H1 (cell line): Measurements from ENCODE around the gene DLG4. TPM values are rescaled to one million over a fixed set of nuclear protein-coding genes. Genes with fewer than 3 reads are reported as not detected.

Source experiments
- CTCF ChIA-PET: fragments of 300-600 bp; sonication (Branson Sonifier 250); formaldehyde crosslinking; loops from one replicate; lab custom pipeline; 2021; ENCODE audit not compliant: partially characterized antibody; lab: Charles Lee
- POLR2A ChIA-PET: fragments of 300-600 bp; sonication (Branson Sonifier 250); formaldehyde crosslinking; loops from one replicate; lab custom pipeline; 2021; ENCODE audit warnings: inconsistent platforms; ENCODE audit not compliant: partially characterized antibody; lab: Charles Lee
- DNase-seq, 2 experiments: peaks; one replicate each; pipeline versions ENCODE4 v3.0.0 to v3.0.0-alpha.2; 2010 to 2022; ENCODE audit warnings: low spot score in 2 of 2, low read depth in 1 of 2, mixed read lengths in 1 of 2
- FAIRE-seq: peaks from 2 replicates; lab custom pipeline; 2011; peaks lifted over from hg19 to GRCh38; lab: Jason Lieb, UNC
- H2AFZ ChIP-seq: 2 replicates; pipeline ENCODE4 v1.8.1; 2012; ENCODE audit warnings: low read length, inconsistent platforms
- H2AK5ac ChIP-seq: 2 replicates; pipeline ENCODE4 v1.6.1; 2013; ENCODE audit warnings: low read depth, low read length
- H2BK120ac ChIP-seq: replicated peaks from 2 replicates; pipeline ENCODE3; 2013; ENCODE audit warnings: low read depth, low read length, inconsistent platforms
- H2BK12ac ChIP-seq: 2 replicates; pipeline ENCODE4 v1.6.1; 2013; ENCODE audit warnings: low read depth, low read length
- H2BK15ac ChIP-seq: 2 replicates; pipeline ENCODE4 v1.6.1; 2013; ENCODE audit warnings: low read length
- H2BK20ac ChIP-seq: 2 replicates; pipeline ENCODE4 v1.6.1; 2013; ENCODE audit warnings: low read length
- H2BK5ac ChIP-seq: 2 replicates; pipeline ENCODE4 v1.6.1; 2013; ENCODE audit warnings: low read depth, low read length
- H3K14ac ChIP-seq: 2 replicates; pipeline ENCODE4 v1.6.1; 2013; ENCODE audit warnings: inconsistent platforms; ENCODE audit not compliant: insufficient read length
- H3K18ac ChIP-seq: 2 replicates; pipeline ENCODE4 v1.6.1; 2013; ENCODE audit warnings: low read length; ENCODE audit errors: extremely low read depth
- H3K23ac ChIP-seq: 2 replicates; pipeline ENCODE4 v1.6.1; 2013; ENCODE audit warnings: inconsistent platforms; ENCODE audit not compliant: insufficient read length
- H3K23me2 ChIP-seq: 2 replicates; pipeline ENCODE4 v1.6.1; 2013; ENCODE audit warnings: low read depth, low read length
- H3K27ac ChIP-seq: 2 replicates; pipeline ENCODE4 v1.6.1; 2011; ENCODE audit warnings: low read depth, low read length, inconsistent platforms
- H3K27me3 ChIP-seq, 4 experiments: replicated peaks in 1 of 4; 1 replicate in 1 of 4; 2 replicates in 3 of 4; pipeline versions ENCODE4 v1.6.1 to v1.8.1; 2011 to 2013; ENCODE audit warnings: low read length in 3 of 4, mild to moderate bottlenecking in 3 of 4, inconsistent platforms in 2 of 4, mixed read lengths in 2 of 4, moderate library complexity in 1 of 4; ENCODE audit not compliant: control insufficient read depth in 3 of 4, insufficient read depth in 3 of 4; ENCODE audit errors: extremely low read depth in 1 of 4
- H3K36me3 ChIP-seq, 4 experiments: 2 replicates each; pipeline versions ENCODE4 v1.6.1 to v1.8.1; 2011 to 2013; ENCODE audit warnings: mild to moderate bottlenecking in 4 of 4, low read length in 3 of 4, moderate library complexity in 2 of 4, control low read depth in 1 of 4, inconsistent platforms in 1 of 4; ENCODE audit not compliant: insufficient read depth in 4 of 4, control insufficient read depth in 2 of 4
- H3K4ac ChIP-seq: replicated peaks from 2 replicates; pipeline ENCODE3; 2013; ENCODE audit warnings: low read length, low read depth, mixed read lengths, inconsistent platforms; ENCODE audit not compliant: insufficient read length
- H3K4me1 ChIP-seq, 4 experiments: replicated peaks in 1 of 4; 1 replicate in 1 of 4; 2 replicates in 3 of 4; pipeline versions ENCODE4 v1.6.1 to v1.8.1; 2011 to 2013; ENCODE audit warnings: low read length in 3 of 4, inconsistent platforms in 2 of 4, mixed read lengths in 1 of 4; ENCODE audit not compliant: insufficient read depth in 4 of 4, control insufficient read depth in 3 of 4
- H3K4me2 ChIP-seq, 2 experiments: 2 replicates each; pipeline versions ENCODE4 v1.6.1 to v1.8.1; 2011 to 2013; ENCODE audit warnings: low read depth in 2 of 2, low read length in 2 of 2, control low read depth in 1 of 2, inconsistent platforms in 1 of 2, mild to moderate bottlenecking in 1 of 2; ENCODE audit not compliant: insufficient read depth in 1 of 2
- H3K4me3 ChIP-seq, 4 experiments: fragments of 200-600, 300-600 bp in 1 of 4; sonication (generic), shearing (Covaris generic), sonication (Bioruptor Twin) in 1 of 4; 2 replicates each; pipeline versions ENCODE4 v1.5.1 to v1.8.1; 2011 to 2016; ENCODE audit warnings: low read length in 4 of 4, low read depth in 3 of 4, control low read depth in 2 of 4, inconsistent platforms in 2 of 4, mild to moderate bottlenecking in 2 of 4, mixed read lengths in 1 of 4, moderate library complexity in 1 of 4; ENCODE audit not compliant: insufficient read depth in 2 of 4; ENCODE audit errors: extremely low read depth in 1 of 4
- H3K56ac ChIP-seq: replicated peaks from 2 replicates; pipeline ENCODE3; 2013; ENCODE audit warnings: low read depth, mild to moderate bottlenecking, mixed read lengths, low read length, inconsistent platforms; ENCODE audit not compliant: insufficient read length
- H3K79me1 ChIP-seq: 2 replicates; pipeline ENCODE4 v1.6.1; 2013; ENCODE audit warnings: low read depth, low read length, control low read depth
- H3K79me2 ChIP-seq, 2 experiments: 2 replicates each; pipeline versions ENCODE4 v1.6.1 to v1.8.1; 2012 to 2013; ENCODE audit warnings: low read length in 2 of 2, mild to moderate bottlenecking in 2 of 2, inconsistent platforms in 1 of 2; ENCODE audit not compliant: insufficient read depth in 2 of 2, control insufficient read depth in 1 of 2
- H3K9ac ChIP-seq, 4 experiments: replicated peaks in 1 of 4; 1 replicate in 1 of 4; 2 replicates in 3 of 4; pipeline versions ENCODE4 v1.6.1 to v1.8.1; 2011 to 2013; ENCODE audit warnings: low read depth in 3 of 4, low read length in 3 of 4, control low read depth in 2 of 4, mild to moderate bottlenecking in 2 of 4, moderate library complexity in 2 of 4, inconsistent platforms in 1 of 4; ENCODE audit errors: extremely low read depth in 1 of 4
- H3K9me3 ChIP-seq, 2 experiments: 2 replicates each; pipeline versions ENCODE4 v1.6.1 to v1.8.1; 2012 to 2013; ENCODE audit warnings: mild to moderate bottlenecking in 2 of 2, moderate library complexity in 2 of 2, control low read depth in 1 of 2, inconsistent platforms in 1 of 2, low read depth in 1 of 2, low read length in 1 of 2, mixed read lengths in 1 of 2; ENCODE audit not compliant: insufficient read depth in 2 of 2
- H4K20me1 ChIP-seq, 2 experiments: replicated peaks in 1 of 2; 2 replicates each; pipeline versions ENCODE3 to v1.8.1; 2011 to 2013; ENCODE audit warnings: inconsistent platforms in 2 of 2, low read length in 2 of 2, mild to moderate bottlenecking in 1 of 2; ENCODE audit not compliant: insufficient read depth in 2 of 2, control insufficient read depth in 1 of 2
- H4K5ac ChIP-seq: 2 replicates; pipeline ENCODE4 v1.6.1; 2013; ENCODE audit warnings: low read length, low read depth, mixed read lengths, inconsistent platforms; ENCODE audit not compliant: insufficient read length
- H4K8ac ChIP-seq: 2 replicates; pipeline ENCODE4 v1.8.0; 2013; ENCODE audit warnings: mild to moderate bottlenecking, moderate library complexity, low read length, inconsistent platforms; ENCODE audit not compliant: insufficient read depth; ENCODE audit errors: extremely low read depth
- H4K91ac ChIP-seq: replicated peaks from 2 replicates; pipeline ENCODE3; 2013; ENCODE audit warnings: low read length, mixed read lengths, inconsistent platforms; ENCODE audit not compliant: insufficient read length
- ATF3 ChIP-seq: IDR thresholded peaks from 2 replicates; pipeline ENCODE4 v1.6.1; 2011; ENCODE audit warnings: low read depth, mild to moderate bottlenecking, low read length; ENCODE audit not compliant: insufficient read depth
- BRCA1 ChIP-seq: IDR thresholded peaks from 2 replicates; pipeline ENCODE4 v1.6.1; 2012; ENCODE audit warnings: low read depth, low read length, improper control_type of control experiment
- CBX5 ChIP-seq: fragments of 300-800, 300-1000 bp; sonication (generic); IDR thresholded peaks from 2 replicates; pipeline ENCODE4 v1.7.1; 2016; ENCODE audit warnings: antibody characterized with exemption, low read length, low read depth
- CHD2 ChIP-seq: IDR thresholded peaks from 2 replicates; pipeline ENCODE4 v1.6.1; 2012; ENCODE audit warnings: low read length, improper control_type of control experiment
- JUND ChIP-seq: IDR thresholded peaks from 2 replicates; pipeline ENCODE4 v1.6.1; 2011; ENCODE audit warnings: mild to moderate bottlenecking, improper control_type of control experiment, low read length
- KDM4A ChIP-seq: IDR thresholded peaks from one replicate; pipeline ENCODE4 v1.7.1; 2012; ENCODE audit warnings: low read depth, mild to moderate bottlenecking, moderate library complexity, low read length, inconsistent platforms; ENCODE audit not compliant: severe bottlenecking
- NRF1 ChIP-seq: IDR thresholded peaks from 2 replicates; pipeline ENCODE4 v1.6.1; 2011; ENCODE audit warnings: mild to moderate bottlenecking, low read depth, low read length, improper control_type of control experiment
- POLR2A ChIP-seq, 2 experiments: IDR thresholded peaks; 1 replicate in 1 of 2; 2 replicates in 1 of 2; pipeline ENCODE4 v1.6.1; 2011; ENCODE audit warnings: low read depth in 2 of 2, low read length in 2 of 2, mild to moderate bottlenecking in 2 of 2; ENCODE audit errors: control extremely low read depth in 1 of 2
- SIN3A ChIP-seq, 2 experiments: IDR thresholded peaks in 1 of 2; conservative IDR thresholded peaks in 1 of 2; 2 replicates each; pipeline ENCODE4 v1.6.1; 2011 to 2012; ENCODE audit warnings: low read length in 2 of 2, improper control_type of control experiment in 1 of 2, low read depth in 1 of 2, mild to moderate bottlenecking in 1 of 2
- SRF ChIP-seq: IDR thresholded peaks from 2 replicates; pipeline ENCODE4 v1.6.1; 2011; ENCODE audit warnings: mild to moderate bottlenecking, low read depth, low read length, moderate library complexity
- ZNF274 ChIP-seq: IDR thresholded peaks from 2 replicates; pipeline ENCODE4 v1.7.0; 2012; ENCODE audit warnings: low read length, borderline replicate concordance; ENCODE audit errors: extremely low read depth
- whole genome bisulfite sequencing, 2 experiments: shearing (Covaris generic) in 1 of 2; methylation state at CpG; one replicate each; pipeline versions ENCODE4 v1.1.6 to v1.1.7; 2013 to 2015; ENCODE audit warnings: low lambda C conversion rate in 2 of 2, mixed read lengths in 2 of 2, inconsistent platforms in 1 of 2, low coverage in 1 of 2, missing lambda C conversion rate in 1 of 2; ENCODE audit not compliant: insufficient replicate concordance in 2 of 2, insufficient coverage in 1 of 2, insufficient read length in 1 of 2; ENCODE audit errors: extremely low coverage in 1 of 2, missing lambda C conversion rate in 1 of 2; 5-methylcytosine and 5-hydroxymethylcytosine counted together
- polyA plus RNA-seq, 7 experiments: library from polyadenylated mRNA; depleted of rRNA in 3 of 7; stranded (reverse) in 5 of 7; unstranded in 2 of 7; fragments of >200 nt in 5 of 7; fragments of 200-250 nt in 2 of 7; gene quantifications; 1 replicate in 5 of 7; 2 replicates in 1 of 7; 4 replicates in 1 of 7; pipeline versions ENCODE4 v1.2.1 to v1.2.3, GENCODE V29; 2011 to 2013; ENCODE audit warnings: missing spikeins in 2 of 7, mixed read lengths in 2 of 7
- total RNA-seq: library from RNA; stranded (reverse); fragmentation: NEBNext Ultra II Directional; extraction: Animal tissue kit (Norgen Biotek cat#: 25700); gene quantifications from 2 replicates; pipeline ENCODE4 v1.2.1, GENCODE V29; 2021

Gene DLG4
- total and polyA plus RNA-seq, 2 of the 8 experiments (the other 6 are each of a cell fraction or from before 2014, with no cell fraction given), result 18.9 to 45.9 TPM

- CTCF ChIA-PET, result no interaction called here
- 0 out of 2 replicates have a peak overlapping the region, but pooled peaks have one; percentile 8 for H3K27ac ChIP-seq
- H3K9ac ChIP-seq, result peak overlapping the region in 3 of 4 experiments; percentile 24 to 49 (median 34); a peak in 5 of 7 replicates
- H3K79me2 ChIP-seq, result peaks cover 0 to 56% of the 10 kb centered on the region in 2 experiments; a peak in 2 of 4 replicates
- H2AK5ac ChIP-seq, result 0 out of 2 replicates have a peak overlapping the region, but pooled peaks have one; percentile 82
- H2BK15ac ChIP-seq, result 0 out of 2 replicates have a peak overlapping the region, but pooled peaks have one; percentile 81
- peaks cover 13% of the 10 kb centered on the region for H3K79me1 ChIP-seq
- H3K4me1 ChIP-seq, result peaks cover 6 to 55% (median 35%) of the 10 kb centered on the region in 4 experiments
- H3K27me3 ChIP-seq, result no peaks in the 10 kb centered on the region; a peak in 1 of 7 replicates
- peak overlapping the region; percentile 52; the same call in 1 of the 2 replicates for H2BK5ac ChIP-seq
- 12% methylated on average over 16 of the region's 37 CpGs; no CpG with 5 or more reads in 1 of the 2 experiments for WGBS, 2 experiments
- no peak overlapping the region for H2BK120ac ChIP-seq
- H2AFZ ChIP-seq, result 0 out of 2 replicates have a peak overlapping the region, but pooled peaks have one; percentile 7
- no peak overlapping the region for H4K91ac ChIP-seq
- H3K23ac ChIP-seq, result no peak overlapping the region
- no peaks in the 10 kb centered on the region for H3K9me3 ChIP-seq
- peak overlapping the region; percentile 38 for H4K5ac ChIP-seq
- H4K20me1 ChIP-seq, result peaks cover 0 to 2% of the 10 kb centered on the region in 2 experiments
- no peak overlapping the region for H2BK12ac ChIP-seq
- H3K4me2 ChIP-seq, result peak overlapping the region; percentile 87 to 96
- peak overlapping the region; percentile 83 for H3K18ac ChIP-seq
- no peak overlapping the region for H4K8ac ChIP-seq
- H3K23me2 ChIP-seq, result peaks cover 36% of the 10 kb centered on the region; the same call in 1 of the 2 replicates
- H3K4me3 ChIP-seq, result peak overlapping the region; percentile 56 to 75 (median 62)
- peak overlapping the region; percentile 57 for H3K4ac ChIP-seq
- no peak overlapping the region for H3K14ac ChIP-seq
- H3K56ac ChIP-seq, result peak overlapping the region; percentile 38
- 0 out of 2 replicates have a peak overlapping the region, but pooled peaks have one; percentile 32 for H2BK20ac ChIP-seq
- no peak for FAIRE-seq
- H3K36me3 ChIP-seq, result no peaks in the 10 kb centered on the region
- DNase-seq, result no peak
- POLR2A ChIA-PET, result interaction anchor here (0.6 to 2.5 kb wide), 4 partner anchors 13 to 45 kb away, joined by 3 to 9 read pairs (median 4); partner anchors contain the start of gene GABARAP
- no peak for TF ChIP-seq NRF1
- no peak for TF ChIP-seq ATF3
- no peak for TF ChIP-seq ZNF274
- no peak for TF ChIP-seq KDM4A
- no peak for TF ChIP-seq CBX5
- peak; percentile 90 for TF ChIP-seq CHD2
- no peak for TF ChIP-seq POLR2A (IDR thresholded peaks at IDR 0.05; ENCODE audit: control extremely low read depth in 1 of 2, low read depth in 2 of 2, low read length in 2 of 2)
- no peak for TF ChIP-seq JUND
- peak; percentile 64 for TF ChIP-seq BRCA1
- no peak for TF ChIP-seq SRF
- 0 out of 4 replicates have a peak, but pooled peaks of 1 of the 2 experiments have one; percentile 39 for TF ChIP-seq SIN3A (conservative IDR thresholded peaks at IDR 0.05 in 1 of 2, IDR thresholded peaks at IDR 0.05 in 1 of 2; ENCODE audit: low read depth in 1 of 2, low read length in 2 of 2)
Measured at GRCh38 chr17:7211491-7212273, 8.0 kb downstream of the DLG4 start.
